HG02623 (cell line): ENCODE results near the gene CKAP2L.

Experiments
- ATAC-seq: cut with Tn5 transposase; IDR thresholded peaks from one replicate; pipeline ENCODE4 v1.9.1; 2021; ENCODE audit warnings: moderate library complexity; ENCODE audit not compliant: unreplicated experiment

The CKAP2L gene

GRCh38 chr2:112791693-112792230, 27.4 kb upstream of the CKAP2L start:
- ATAC-seq = no peak

DNA sequence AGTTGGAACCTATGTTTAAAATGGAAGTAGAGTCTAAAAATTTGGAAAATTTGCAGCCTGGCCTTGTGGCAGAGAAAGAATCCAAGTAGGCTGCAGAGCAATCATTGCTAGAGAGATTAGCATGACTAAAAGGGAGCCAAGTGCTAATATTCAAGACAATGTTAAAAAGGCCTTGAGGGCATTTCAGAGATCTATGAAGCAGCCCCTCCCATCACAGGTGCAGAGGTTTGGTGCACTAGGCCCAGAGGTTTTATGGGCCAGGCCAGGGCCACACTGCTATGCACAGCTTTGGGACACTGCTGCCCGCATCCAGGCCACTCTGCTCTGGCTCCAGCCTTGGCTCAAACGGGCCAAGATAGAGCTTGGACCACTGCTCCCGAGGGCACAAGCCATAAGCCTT, 26.6 kb upstream of the CKAP2L start:
- no peak for ATAC-seq

GRCh38 chr2:112790305-112790704, 25.9 kb upstream of the CKAP2L start:
- no peak for ATAC-seq

- no peak for ATAC-seq
Observed at GRCh38 chr2:112789186-112789585, 24.8 kb upstream of the CKAP2L start.

DNA sequence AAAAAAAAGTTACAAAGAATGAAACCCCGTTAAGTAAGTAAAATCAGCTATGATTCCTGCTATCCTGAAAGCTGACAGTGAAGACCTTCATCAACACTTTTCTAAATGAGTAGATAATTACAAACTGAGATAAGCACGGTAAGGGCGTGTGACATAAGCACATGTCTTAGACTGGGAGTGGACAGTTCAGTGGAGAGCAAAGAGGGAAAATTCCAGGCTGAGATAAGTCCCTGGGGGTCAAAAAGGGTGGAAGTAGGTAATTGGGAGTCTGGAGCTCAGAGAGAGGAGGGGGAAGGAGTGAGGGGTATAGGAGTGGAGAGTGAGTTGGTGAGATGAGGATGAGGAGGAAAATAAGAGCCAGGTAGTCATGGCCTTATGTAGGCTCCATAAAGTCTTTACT, 24.2 kb upstream of the CKAP2L start:
- ATAC-seq = no peak

GRCh38 chr2:112787729-112788393, 23.5 kb upstream of the CKAP2L start:
- no peak for ATAC-seq

DNA sequence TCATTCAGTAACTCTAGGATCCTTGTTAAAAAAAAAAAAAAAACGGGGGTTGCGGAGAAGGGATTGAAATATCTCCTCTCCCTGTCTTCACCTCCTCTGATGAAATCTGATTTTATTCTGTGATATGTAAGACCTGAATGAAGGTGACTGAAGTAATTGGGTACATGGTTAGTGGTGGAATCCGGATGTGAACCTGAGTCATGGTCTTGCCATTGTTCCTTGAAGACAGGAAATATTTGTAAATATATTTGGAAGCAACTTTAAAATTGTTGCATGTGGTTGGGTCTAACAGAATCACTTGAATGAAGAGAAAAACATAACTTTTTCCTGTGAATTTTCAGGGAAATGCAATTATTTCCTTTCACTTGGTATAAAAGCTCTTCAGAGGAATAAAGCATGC, 22.9 kb upstream of the CKAP2L start:
- no peak for ATAC-seq

DNA sequence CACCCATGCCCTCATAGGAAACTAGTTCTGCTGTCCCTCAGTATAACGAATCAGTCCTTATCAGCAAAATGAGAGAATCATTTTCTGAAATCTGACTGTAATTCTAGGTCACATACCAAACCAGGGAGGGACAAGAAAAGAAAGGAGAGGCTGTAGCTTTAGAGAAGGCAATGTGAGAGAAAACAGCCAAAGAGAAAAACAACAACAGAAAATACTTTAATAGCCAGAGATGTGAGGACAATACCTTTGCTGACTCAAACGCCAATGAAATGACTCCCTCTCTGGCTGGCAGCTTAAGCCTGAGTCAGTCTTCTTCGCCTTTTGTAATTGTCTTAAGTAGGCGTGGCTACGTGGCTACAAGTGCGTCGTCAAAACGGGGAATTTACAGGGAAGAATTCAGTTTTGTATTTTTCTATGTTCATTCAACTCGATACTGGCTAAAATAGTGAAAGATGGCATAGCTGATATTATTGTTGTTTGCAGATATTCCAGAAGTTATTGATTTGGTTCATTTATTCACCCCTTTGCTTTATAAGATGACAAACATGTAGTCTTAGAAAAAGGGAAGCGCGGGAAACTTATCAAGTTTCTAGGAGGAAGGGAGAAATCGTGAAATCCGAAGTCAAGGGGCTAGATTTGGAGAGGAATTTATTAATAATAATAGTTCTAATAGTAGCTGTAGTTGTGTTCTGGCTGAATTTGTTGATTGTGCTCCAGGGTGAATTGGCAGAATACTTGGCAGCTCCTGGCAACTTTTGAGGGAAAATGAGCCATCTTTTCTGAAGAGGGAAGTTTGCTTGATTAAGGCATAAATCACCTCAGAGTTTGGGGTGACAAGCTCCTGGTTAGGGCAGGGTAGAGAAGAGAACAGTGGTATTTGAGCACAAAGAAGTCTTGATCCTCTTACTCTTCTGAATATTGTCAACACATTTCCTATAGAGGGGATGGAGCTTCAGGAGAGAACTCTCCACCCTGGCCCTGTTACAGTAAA, 20.1 kb upstream of the CKAP2L start, which contains the start of gene IL1A:
Gene IL1A (minus strand): TSS at position 295 of the 991 bp plus-strand sequence. CDS start 723 bp downstream, outside the sequence.
- ATAC-seq = no peak

DNA sequence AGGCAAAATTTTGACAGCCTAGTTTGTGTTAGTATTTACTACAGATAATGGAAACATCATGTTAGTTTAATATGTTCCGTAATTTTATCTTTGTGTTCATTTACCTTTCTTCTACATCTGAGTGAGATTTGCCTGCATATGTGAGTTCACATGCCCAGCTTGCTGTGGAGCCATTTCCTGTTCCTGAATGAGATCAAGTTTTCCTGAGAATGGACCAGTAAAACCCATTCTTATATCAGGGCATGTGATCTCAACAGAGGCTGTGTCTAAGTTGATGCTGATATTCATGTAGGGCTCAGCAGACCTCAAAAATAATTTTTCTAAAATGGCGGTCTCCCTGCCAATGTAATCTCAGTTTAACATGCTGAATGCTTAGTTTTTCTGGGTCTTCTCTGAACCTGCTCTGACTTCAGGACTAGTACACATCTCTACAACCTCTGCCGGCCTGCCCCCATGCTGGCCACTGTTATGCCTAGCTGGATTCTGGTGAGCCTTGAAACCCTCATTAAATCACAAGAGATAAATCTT, 18.8 kb upstream of the CKAP2L start:
- ATAC-seq = no peak

DNA sequence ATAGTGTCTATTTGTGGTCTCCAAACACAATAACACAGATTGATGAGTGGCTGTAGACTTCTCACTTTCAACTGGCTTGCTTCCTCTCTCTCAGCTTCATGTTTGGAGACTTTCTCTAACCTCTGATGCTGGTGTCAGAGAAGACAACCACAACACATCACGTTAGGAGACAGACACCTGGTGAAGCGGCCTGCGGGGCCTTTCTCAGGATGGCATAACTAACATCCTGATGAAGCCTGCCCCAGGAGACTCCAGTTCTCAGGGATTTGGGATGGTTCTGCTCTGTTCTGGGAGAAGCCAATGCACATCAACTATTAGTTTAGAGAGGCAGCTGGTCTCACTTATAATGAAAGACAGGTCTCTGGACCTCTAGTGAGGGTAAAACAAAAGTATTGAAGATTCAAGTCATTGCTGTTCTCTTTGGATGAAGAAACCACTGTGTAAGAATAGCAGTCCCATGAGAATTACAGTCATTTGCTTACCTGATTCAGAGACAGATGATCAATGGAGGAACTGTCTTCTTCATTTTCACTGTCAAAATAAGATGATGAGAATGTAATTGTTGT, 17.9 kb upstream of the CKAP2L start:
- ATAC-seq = peak; percentile 88

DNA sequence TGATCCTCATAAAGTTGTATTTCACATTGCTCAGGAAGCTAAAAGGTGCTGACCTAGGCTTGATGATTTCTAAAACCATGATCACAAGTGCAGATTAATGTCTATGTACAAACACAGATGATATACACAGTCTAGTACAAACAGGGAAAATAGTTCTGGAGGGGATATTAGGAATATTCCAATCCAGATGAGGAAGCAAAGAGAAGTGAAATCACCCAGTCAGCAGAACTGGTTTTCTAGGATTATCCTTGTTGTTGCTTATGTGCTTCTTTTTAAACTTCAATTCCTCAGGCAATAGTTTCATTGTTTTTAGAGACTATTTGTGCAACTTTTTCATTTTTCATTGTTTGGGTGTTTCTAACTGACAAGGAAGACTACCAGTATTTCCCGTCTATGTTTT, 15.2 kb upstream of the CKAP2L start:
- no peak for ATAC-seq

- ATAC-seq = no peak
Observed at GRCh38 chr2:112777036-112777435, 12.6 kb upstream of the CKAP2L start.

GRCh38 chr2:112776113-112776512, 11.7 kb upstream of the CKAP2L start:
- ATAC-seq = no peak

DNA sequence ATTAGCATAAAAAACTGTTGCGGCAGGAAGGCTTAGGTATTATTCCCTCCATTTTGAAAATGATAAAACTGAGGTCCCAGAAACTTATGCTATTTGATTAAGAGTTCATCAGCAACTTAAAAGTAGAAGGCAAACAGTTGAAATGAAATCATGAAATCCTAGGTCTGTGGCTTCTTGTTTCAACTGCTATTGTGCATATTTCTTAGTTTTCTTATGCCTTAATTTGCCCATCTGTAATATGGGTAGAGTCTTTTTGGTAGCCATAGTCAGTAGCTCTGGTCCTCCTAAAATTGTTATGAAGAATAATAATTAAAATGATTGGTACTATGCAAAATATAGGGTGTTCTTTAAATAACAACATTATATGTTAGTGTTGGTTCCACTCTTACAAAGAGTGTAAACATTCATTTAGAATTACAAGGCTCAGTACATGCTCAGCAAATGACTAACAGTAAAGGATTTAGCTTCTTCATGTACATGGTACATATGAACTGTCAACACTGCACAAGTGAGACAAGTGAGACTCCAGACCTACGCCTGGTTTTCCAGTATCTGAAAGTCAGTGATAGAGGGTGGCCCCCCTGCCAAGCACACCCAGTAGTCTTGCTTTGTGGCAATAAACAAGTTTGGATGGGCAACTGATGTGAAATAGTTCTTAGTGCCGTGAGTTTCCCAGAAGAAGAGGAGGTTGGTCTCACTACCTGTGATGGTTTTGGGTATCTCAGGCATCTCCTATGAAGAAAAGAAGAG, 10.3 kb upstream of the CKAP2L start:
- no peak for ATAC-seq

- ATAC-seq = no peak
Observed at GRCh38 chr2:112773556-112773955, 9.1 kb upstream of the CKAP2L start.

DNA sequence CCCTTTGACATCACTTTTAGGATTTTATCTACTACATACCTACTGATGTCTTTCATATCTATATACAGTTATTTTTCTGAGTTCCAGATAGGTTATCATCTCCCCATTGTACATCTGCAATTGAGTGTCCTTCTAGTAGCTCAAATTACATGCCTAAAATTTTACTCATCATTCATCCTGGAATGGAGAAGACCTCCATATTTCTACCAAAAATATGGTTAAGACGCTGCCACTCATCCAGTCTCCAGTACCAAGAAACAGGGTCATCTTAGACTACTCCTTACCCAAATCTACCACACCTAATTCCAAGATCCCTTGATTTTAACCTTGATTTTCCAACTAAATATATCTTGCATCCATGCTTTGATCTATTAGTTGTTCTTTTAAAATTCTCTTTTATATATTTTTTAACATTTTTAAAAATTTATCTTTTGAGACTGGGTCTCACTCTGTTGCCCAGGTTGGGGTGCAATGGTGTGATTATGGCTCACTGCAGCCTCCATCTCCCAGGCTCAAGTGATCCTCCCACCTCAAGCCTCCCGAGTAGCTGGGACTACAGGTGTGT, 8.6 kb upstream of the CKAP2L start:
- ATAC-seq = no peak

DNA sequence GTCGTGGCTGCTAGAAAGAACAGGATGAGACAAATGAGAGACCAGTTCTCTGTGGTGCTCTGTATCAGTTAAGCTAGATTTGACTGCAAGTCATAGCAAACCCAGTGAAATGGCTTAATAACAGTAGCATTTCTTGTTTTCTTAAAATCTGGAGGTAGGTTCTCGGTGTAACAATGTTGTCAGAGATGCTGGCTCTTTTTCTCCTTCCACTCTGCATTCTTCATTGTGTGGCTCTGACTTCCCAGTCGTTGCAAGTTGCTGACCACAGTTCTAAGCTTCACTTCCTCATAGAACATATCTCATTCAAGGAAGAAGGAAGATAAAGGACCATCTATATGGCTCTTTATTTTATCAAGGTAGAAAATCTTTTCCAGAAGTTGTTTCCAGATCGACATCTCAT, 7.9 kb upstream of the CKAP2L start:
- no peak for ATAC-seq

DNA sequence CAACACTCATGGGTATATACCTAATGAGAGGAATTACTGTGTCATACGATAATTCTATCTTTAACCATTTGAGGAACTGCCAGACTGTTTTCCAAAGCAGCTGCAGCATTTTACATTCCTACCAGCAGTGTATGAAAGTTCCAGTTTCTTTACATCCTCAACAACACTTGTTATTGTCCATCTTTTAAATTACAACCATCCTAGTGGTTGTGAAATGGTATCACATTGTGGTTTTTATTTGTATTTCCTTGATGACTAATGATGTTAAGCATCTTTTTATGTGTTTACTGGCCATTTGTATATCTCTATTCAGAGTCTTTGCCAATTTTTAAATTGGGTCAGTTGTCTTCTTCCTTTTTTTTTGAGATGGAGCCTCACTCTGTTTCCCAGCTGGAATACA, 4.0 kb upstream of the CKAP2L start:
- no peak for ATAC-seq

- ATAC-seq = no peak
Observed at GRCh38 chr2:112767693-112768330, 3.4 kb upstream of the CKAP2L start.

DNA sequence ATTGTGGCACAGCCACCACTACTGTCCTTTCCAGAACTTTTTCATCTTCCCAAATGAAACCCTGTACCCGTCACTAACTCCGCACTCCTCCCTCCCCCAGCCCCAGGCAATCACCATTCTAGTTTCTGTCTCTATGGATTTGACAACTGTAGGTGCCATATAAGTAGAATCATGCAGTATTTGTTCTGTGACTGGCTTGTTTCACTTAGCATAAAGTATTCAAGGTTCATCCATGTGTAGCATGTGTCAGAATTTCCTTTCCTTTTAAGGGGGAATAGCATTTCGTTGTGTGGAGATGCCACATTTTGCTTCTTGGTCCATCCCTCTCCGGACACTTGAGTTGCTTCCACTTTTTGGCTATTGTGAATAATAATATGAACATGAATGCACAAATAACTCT, 842 bp upstream of the CKAP2L start:
- ATAC-seq = no peak
